B cell (primary cell): ENCODE data around the gene ZMYND15. TPM values are rescaled to one million over a fixed set of nuclear protein-coding genes. Genes with fewer than 3 reads are reported as not detected.
A peak's percentile ranks its signal among the peaks of the same experiment; 100 is the strongest.

Experiments
- ATAC-seq: fragments of 200-7000 bp; cut with Tn5 transposase; one replicate; pipeline ENCODE4 v1.10.0; 2021; ENCODE audit warnings: low read depth, mild to moderate bottlenecking, moderate number of reproducible peaks, moderate library complexity
- CTCF ChIA-PET: fragments of 350-600 bp; sonication (Branson Sonifier 250); formaldehyde crosslinking; loops from one replicate; lab custom pipeline; 2021; ENCODE audit warnings: antibody characterized with exemption, inconsistent platforms; lab: Charles Lee
- POLR2A ChIA-PET: fragments of 350-600 bp; sonication (Branson Sonifier 250); formaldehyde crosslinking; loops from one replicate; lab custom pipeline; 2021; ENCODE audit warnings: antibody characterized with exemption; lab: Charles Lee
- DNase-seq: peaks from one replicate; pipeline ENCODE4 v3.0.0; 2013
- H2AFZ ChIP-seq: 2 replicates; pipeline ENCODE4 v1.6.1; 2012; ENCODE audit warnings: mild to moderate bottlenecking, low read depth, low read length; ENCODE audit not compliant: insufficient read depth, poor library complexity, severe bottlenecking
- H3K27ac ChIP-seq, 2 donors: 1 replicate in 1 of 2; 2 replicates in 1 of 2; pipeline ENCODE4 v1.5.1; 2012 to 2013; ENCODE audit warnings: low read length in 2 of 2, mild to moderate bottlenecking in 2 of 2, moderate library complexity in 1 of 2
- H3K27me3 ChIP-seq, 4 experiments: fragments of 200-600 bp in 1 of 4; sonication (generic) in 1 of 4; replicated peaks in 1 of 4; 1 replicate in 2 of 4; 2 replicates in 2 of 4; pipeline versions ENCODE4 v1.6.1 to v1.7.0; 2013 to 2016; ENCODE audit warnings: low read length in 3 of 4, mild to moderate bottlenecking in 2 of 4, mixed read lengths in 1 of 4, moderate library complexity in 1 of 4; ENCODE audit not compliant: insufficient read depth in 4 of 4, control insufficient read depth in 3 of 4; ENCODE audit errors: control extremely low read depth in 1 of 4
- H3K36me3 ChIP-seq, 2 experiments: replicated peaks in 1 of 2; 1 replicate in 1 of 2; 2 replicates in 1 of 2; pipeline versions ENCODE4 v1.6.1 to v1.7.1; 2013; ENCODE audit warnings: low read length in 1 of 2; ENCODE audit not compliant: insufficient read depth in 2 of 2, control insufficient read depth in 1 of 2; ENCODE audit errors: control extremely low read depth in 1 of 2, extremely low read depth in 1 of 2
- H3K4me1 ChIP-seq, 2 donors: fragments of 200-600 bp in 1 of 2; sonication (generic) in 1 of 2; 1 replicate in 1 of 2; 2 replicates in 1 of 2; pipeline versions ENCODE4 v1.5.1 to v1.6.1; 2013 to 2017; ENCODE audit warnings: low read length in 2 of 2; ENCODE audit not compliant: control insufficient read depth in 2 of 2, insufficient read depth in 2 of 2
- H3K4me2 ChIP-seq: replicated peaks from 2 replicates; pipeline ENCODE3; 2012; ENCODE audit warnings: mild to moderate bottlenecking, low read depth, low read length; ENCODE audit not compliant: poor library complexity, severe bottlenecking
- H3K4me3 ChIP-seq, 5 experiments: fragments of 200-600 bp in 1 of 5; sonication (generic) in 1 of 5; 1 replicate in 3 of 5; 2 replicates in 2 of 5; pipeline versions ENCODE4 v1.5.1 to v1.7.0; 2011 to 2016; ENCODE audit warnings: low read length in 4 of 5, mild to moderate bottlenecking in 4 of 5, low read depth in 2 of 5, control low read depth in 1 of 5, moderate library complexity in 1 of 5; ENCODE audit not compliant: insufficient read depth in 1 of 5; ENCODE audit errors: control extremely low read depth in 1 of 5, extremely low read depth in 1 of 5
- H3K79me2 ChIP-seq: fragments of 200-600 bp; sonication (generic); one replicate; pipeline ENCODE4 v1.6.0; 2016; ENCODE audit warnings: low read length; ENCODE audit not compliant: control insufficient read depth, insufficient read depth
- H3K9ac ChIP-seq: fragments of 200-600 bp; sonication (generic); 2 replicates; pipeline ENCODE4 v1.6.1; 2017; ENCODE audit warnings: mild to moderate bottlenecking, low read length, moderate library complexity
- H3K9me3 ChIP-seq, 3 donors: one replicate each; pipeline versions ENCODE4 v1.6.1 to v1.7.1; 2013; ENCODE audit warnings: low read length in 2 of 3; ENCODE audit not compliant: control insufficient read depth in 2 of 3, insufficient read depth in 1 of 3; ENCODE audit errors: control extremely low read depth in 1 of 3
- H4K20me1 ChIP-seq: 2 replicates; pipeline ENCODE4 v1.6.0; 2012; ENCODE audit warnings: mild to moderate bottlenecking, low read length; ENCODE audit not compliant: insufficient read depth, control insufficient read depth, poor library complexity, severe bottlenecking
- H3K27ac Mint-ChIP-seq: one replicate; pipeline ENCODE4 v1.8.0; 2021; ENCODE audit warnings: mixed read lengths
- H3K27me3 Mint-ChIP-seq: one replicate; pipeline ENCODE4 v1.8.0; 2021; ENCODE audit warnings: mixed read lengths
- H3K4me1 Mint-ChIP-seq: one replicate; pipeline ENCODE4 v1.8.0; 2021; ENCODE audit warnings: mixed read lengths
- H3K4me3 Mint-ChIP-seq: one replicate; pipeline ENCODE4 v1.8.0; 2021; ENCODE audit warnings: mixed read lengths
- H3K9me3 Mint-ChIP-seq: one replicate; pipeline ENCODE4 v1.8.0; 2022; ENCODE audit warnings: mixed read lengths; ENCODE audit not compliant: insufficient read depth
- CTCF ChIP-seq: fragments of 200-600 bp; IDR thresholded peaks from one replicate; pipeline ENCODE4 v1.8.0; 2022; ENCODE audit warnings: antibody characterized with exemption, mild to moderate bottlenecking
- EZH2 ChIP-seq: IDR thresholded peaks from 2 replicates; pipeline ENCODE4 v1.6.1; 2012; ENCODE audit warnings: borderline replicate concordance, low read depth, mild to moderate bottlenecking, moderate library complexity, low read length; ENCODE audit not compliant: insufficient read depth, poor library complexity, severe bottlenecking
- WGBS: methylation state at CpG from one replicate; pipeline ENCODE4 v1.1.5; 2013; ENCODE audit warnings: missing lambda C conversion rate; ENCODE audit not compliant: insufficient coverage; 5-methylcytosine and 5-hydroxymethylcytosine counted together
- intact Hi-C: fragments of 100-400 bp; cut with micrococcal nuclease; formaldehyde crosslinking; loops from one replicate; pipeline ENCODE4 v1.10.0; 2022
- polyA plus RNA-seq: library from polyadenylated mRNA; depleted of rRNA; stranded (reverse); fragments of >200 nt; gene quantifications from 2 replicates; pipeline ENCODE4 v1.2.3, GENCODE V29; 2012
- total RNA-seq, 2 donors: library from RNA; stranded (reverse); fragments of 120-200 nt in 1 of 2; gene quantifications; 1 replicate in 1 of 2; 2 replicates in 1 of 2; pipeline versions ENCODE4 v1.2.3 to v1.2.4, GENCODE V29; 2013 to 2022

Gene ZMYND15
- total and polyA plus RNA-seq, 2 donors (not counting 1 experiment from before 2014, with no cell fraction given) = 0.72 to 2.5 TPM

GRCh38 chr17:4747847-4748246, 8.2 kb downstream of the ZMYND15 start:
- intact Hi-C loops = no loop called here
- Histone ChIP-seq H3K4me3 (peak overlapping the region in 1 of 5 experiments; percentile 33), H4K20me1 (no peaks in the 10 kb centered on the region), H3K36me3 (no peaks in the 10 kb centered on the region), H2AFZ (peak overlapping the region; percentile 46), H3K9ac (no peak overlapping the region), H3K9me3 (no peaks in the 10 kb centered on the region), H3K79me2 (no peaks in the 10 kb centered on the region), H3K27me3 (peaks cover 0 to 38% (median 19%) of the 10 kb centered on the region in 4 experiments), H3K4me2 (peak overlapping the region; percentile 56), H3K4me1 (peaks cover 18 to 19% of the 10 kb centered on the region in 2 donors), H3K27ac (no peak overlapping the region)
- DNase-seq (peak; percentile 56), ATAC-seq (peak; percentile 56)
- H3K27me3 Mint-ChIP-seq = peaks cover 33% of the 10 kb centered on the region
- peaks cover 15% of the 10 kb centered on the region for H3K4me1 Mint-ChIP-seq
- 3% methylated on average over 4 of the region's 5 CpGs for WGBS
- peak overlapping the region; percentile 10 for H3K27ac Mint-ChIP-seq
- no peaks in the 10 kb centered on the region for H3K9me3 Mint-ChIP-seq
- ChIA-PET CTCF (interaction anchor here (0.6 to 1.0 kb wide), 2 partner anchors 24 to 31 kb away, joined by 3 to 4 read pairs; partner anchors contain the start of gene TM4SF5), POLR2A (interaction anchor here (0.6 kb wide), 2 partner anchors 10 to 983 kb away, joined by 3 to 4 read pairs; no protein-coding TSS in a partner anchor)
- peak overlapping the region; percentile 55 for H3K4me3 Mint-ChIP-seq
- TF ChIP-seq CTCF (no peak), EZH2 (no peak)

DNA sequence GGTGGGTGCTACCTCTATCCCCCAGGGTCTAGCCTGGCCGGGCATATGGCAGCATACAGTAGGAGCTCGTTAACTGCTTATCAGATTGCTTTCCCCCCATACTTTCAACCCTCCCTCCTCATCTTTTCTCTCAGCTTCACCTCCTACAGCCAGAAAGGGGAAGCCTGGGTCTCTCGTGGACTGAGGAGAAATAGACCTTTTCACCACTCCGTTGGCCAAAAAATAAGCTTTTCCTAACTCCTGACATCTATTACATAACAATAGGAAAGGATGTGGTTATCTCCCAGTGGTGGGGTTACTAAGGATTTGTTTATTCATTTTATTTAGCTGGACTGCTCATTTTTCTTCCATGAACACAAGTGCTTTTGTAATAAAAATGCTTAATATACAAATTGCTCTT, 9.1 kb downstream of the ZMYND15 start:
- Histone ChIP-seq H3K9ac (no peak overlapping the region), H3K9me3 (no peaks in the 10 kb centered on the region), H3K79me2 (no peaks in the 10 kb centered on the region), H3K27me3 (peaks cover 0 to 30% (median 16%) of the 10 kb centered on the region in 4 experiments), H3K4me2 (no peak overlapping the region), H3K27ac (no peak overlapping the region), H2AFZ (no peak overlapping the region), H3K36me3 (no peaks in the 10 kb centered on the region), H3K4me3 (no peak overlapping the region), H3K4me1 (peaks cover 18 to 19% of the 10 kb centered on the region in 2 donors), H4K20me1 (no peaks in the 10 kb centered on the region)
- no peaks in the 10 kb centered on the region for H3K9me3 Mint-ChIP-seq
- H3K4me3 Mint-ChIP-seq = peak overlapping the region; percentile 11
- DNase-seq (no peak), ATAC-seq (no peak)
- H3K27me3 Mint-ChIP-seq = peaks cover 35% of the 10 kb centered on the region
- TF ChIP-seq CTCF (no peak), EZH2 (no peak)
- H3K27ac Mint-ChIP-seq = no peak overlapping the region
- CTCF ChIA-PET = interaction anchor here (1.0 kb wide), 1 partner anchor 23 kb away, joined by 4 read pairs; the partner anchor contains the start of gene TM4SF5
- intact Hi-C loops = no loop called here
- POLR2A ChIA-PET = interaction anchor here (0.6 kb wide), 1 partner anchor 10 kb away, joined by 3 read pairs; no protein-coding TSS in a partner anchor
- H3K4me1 Mint-ChIP-seq = peaks cover 15% of the 10 kb centered on the region
- no CpG with 5 or more reads among the region's 4 CpGs for WGBS
